BJ (cell line): Measurements from ENCODE around the gene EGFR. TPM values are rescaled to one million over a fixed set of nuclear protein-coding genes. Genes with fewer than 3 reads are reported as not detected.

Experiments
- CTCF ChIA-PET: fragments of 350-600 bp; formaldehyde crosslinking; extraction: SDS; loops from one replicate; lab custom pipeline; 2021; ENCODE audit warnings: antibody characterized with exemption, inconsistent platforms; lab: Yijun Ruan, JAX
- POLR2A ChIA-PET: fragments of 300-600 bp; sonication (Branson Sonifier 250); formaldehyde crosslinking; extraction: SDS; loops from one replicate; lab custom pipeline; 2021; ENCODE audit warnings: antibody characterized with exemption; lab: Charles Lee
- DNase-seq: peaks from one replicate; pipeline ENCODE4 v3.0.0-alpha.2; 2011; ENCODE audit warnings: low read depth
- H3K27me3 ChIP-seq: 2 replicates; pipeline ENCODE4 v1.6.0; 2011; ENCODE audit warnings: low read length; ENCODE audit not compliant: control insufficient read depth, insufficient read depth
- H3K36me3 ChIP-seq: 2 replicates; pipeline ENCODE4 v1.5.1; 2011; ENCODE audit warnings: low read length; ENCODE audit not compliant: control insufficient read depth, insufficient read depth
- H3K4me3 ChIP-seq: 2 replicates; pipeline ENCODE4 v1.5.1; 2011; ENCODE audit warnings: low read depth, mild to moderate bottlenecking, control low read depth, low read length
- CTCF ChIP-seq: IDR thresholded peaks from 2 replicates; pipeline ENCODE4 v1.5.1; 2011; ENCODE audit warnings: low read depth, mild to moderate bottlenecking, control low read depth, inconsistent platforms, low read length, moderate library complexity; ENCODE audit not compliant: insufficient read depth
- polyA plus RNA-seq: library from polyadenylated mRNA; depleted of rRNA; stranded (reverse); fragments of >200 nt; gene quantifications from 2 replicates; pipeline ENCODE4 v1.2.3, GENCODE V29; 2011

Gene EGFR
- polyA plus RNA-seq, 1 experiment = 34.0 TPM

DNA sequence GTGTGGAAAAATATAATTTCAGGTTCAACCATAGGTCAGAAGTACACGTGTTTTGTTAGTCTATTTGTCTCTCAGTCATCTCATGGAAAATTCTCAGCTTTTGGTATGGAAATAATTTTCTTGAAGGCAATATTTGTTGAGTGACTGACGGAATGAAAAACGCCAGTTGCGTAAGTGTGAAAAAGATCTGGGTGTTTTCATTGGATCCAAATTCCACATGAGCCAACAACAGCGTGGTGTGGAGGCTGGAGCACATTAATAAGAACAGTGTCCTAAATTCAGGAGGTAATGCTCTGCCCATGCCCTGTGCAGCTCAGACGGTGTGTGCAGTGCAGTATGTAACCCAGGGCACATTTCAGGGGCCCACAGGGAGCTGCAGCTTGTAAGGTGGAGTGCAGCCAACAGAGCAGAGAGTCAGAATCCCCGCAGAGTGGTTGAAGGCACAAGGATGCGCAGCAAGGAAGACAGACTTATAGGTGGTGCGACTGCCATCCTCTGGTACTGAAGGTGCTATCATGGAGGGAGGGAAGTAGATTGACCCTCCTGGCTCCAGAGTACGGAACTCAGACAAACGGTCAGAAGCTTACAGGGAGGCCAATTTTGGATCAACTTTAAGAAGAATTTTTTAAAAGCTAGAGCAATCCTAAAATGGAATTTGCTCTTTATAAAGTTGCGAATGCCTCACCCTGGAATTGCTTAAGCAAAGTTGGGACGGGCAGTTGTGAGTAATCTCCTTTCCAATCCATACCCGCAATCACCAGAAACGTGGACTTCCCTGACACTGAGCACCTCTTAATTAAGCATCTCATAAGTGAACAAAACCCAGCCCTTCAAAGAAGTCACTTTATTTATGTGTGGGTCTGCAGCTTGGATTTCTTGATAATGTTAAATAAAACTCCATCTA is 38.0 kb downstream of the EGFR start:
- ChIA-PET POLR2A (interaction anchor here (0.6 to 0.7 kb wide), 3 partner anchors 12 to 514 kb away, joined by 3 to 4 read pairs (median 3); no protein-coding TSS in a partner anchor), CTCF (interaction anchor here (0.9 to 1.5 kb wide), 4 partner anchors 13 to 283 kb away, joined by 3 to 4 read pairs (median 3); no protein-coding TSS in a partner anchor)
- no peak overlapping the region for H3K4me3 ChIP-seq
- DNase-seq = no peak
- H3K36me3 ChIP-seq = no peaks in the 10 kb centered on the region
- H3K27me3 ChIP-seq = no peaks in the 10 kb centered on the region
- TF ChIP-seq CTCF = no peak

DNA sequence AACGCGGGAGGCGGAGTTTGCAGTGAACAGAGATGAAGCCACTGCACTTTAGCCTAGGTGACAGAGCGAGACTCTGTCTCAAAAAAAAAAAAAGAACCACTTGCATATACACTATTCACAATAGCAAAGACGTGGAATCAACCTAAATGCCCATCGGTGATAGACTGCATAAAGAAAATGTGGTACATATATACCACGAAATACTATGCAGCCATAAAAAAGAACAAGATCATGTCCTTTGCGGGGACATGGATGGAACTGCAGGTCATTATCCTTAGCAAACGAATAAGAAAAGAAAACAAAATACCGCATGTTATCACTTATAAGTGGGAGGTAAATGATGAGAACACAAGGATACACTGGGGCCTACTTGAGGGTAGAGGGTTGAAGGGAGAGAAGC is 39.5 kb downstream of the EGFR start:
- H3K36me3 ChIP-seq = no peaks in the 10 kb centered on the region
- POLR2A ChIA-PET = no interaction called here

DNA sequence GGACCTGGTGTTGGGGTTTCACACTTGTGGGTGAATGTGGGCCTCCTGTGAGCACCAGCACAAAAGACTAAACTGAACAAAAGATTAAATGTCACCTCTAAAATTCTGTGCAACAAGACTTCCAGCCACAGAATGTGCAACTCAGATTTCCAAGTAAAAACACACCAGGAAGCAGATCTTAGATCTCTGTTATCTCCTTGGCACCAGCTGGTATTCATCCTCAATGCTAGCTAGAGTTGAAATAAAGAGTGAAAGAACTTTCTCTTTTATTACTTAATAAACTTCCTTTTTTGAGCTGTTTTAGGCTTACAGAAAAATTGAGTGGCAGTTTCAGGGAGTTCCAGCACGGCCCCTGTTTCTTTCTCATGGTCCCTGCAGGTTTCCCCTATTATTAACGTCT is 40.2 kb downstream of the EGFR start:
- Histone ChIP-seq H3K27me3 (no peaks in the 10 kb centered on the region), H3K36me3 (no peaks in the 10 kb centered on the region), H3K4me3 (no peak overlapping the region)
- no peak for DNase-seq
- CTCF ChIA-PET = interaction anchor here (0.6 kb wide), 1 partner anchor 40 kb away, joined by 3 read pairs; the partner anchor contains the start of gene EGFR
- POLR2A ChIA-PET = no interaction called here
- no peak for TF ChIP-seq CTCF

More for the DNA sequence above, 39.5 kb downstream of the EGFR start:
- CTCF ChIA-PET = no interaction called here
- Histone ChIP-seq H3K4me3 (no peak overlapping the region), H3K27me3 (no peaks in the 10 kb centered on the region)
- DNase-seq = no peak
- TF ChIP-seq CTCF = no peak

GRCh38 chr7:55060085-55060484 is 41.3 kb downstream of the EGFR start:
- TF ChIP-seq CTCF = no peak
- DNase-seq = no peak
- CTCF ChIA-PET = interaction anchor here (1.7 kb wide), 1 partner anchor 195 kb away, joined by 5 read pairs; no protein-coding TSS in a partner anchor

DNA sequence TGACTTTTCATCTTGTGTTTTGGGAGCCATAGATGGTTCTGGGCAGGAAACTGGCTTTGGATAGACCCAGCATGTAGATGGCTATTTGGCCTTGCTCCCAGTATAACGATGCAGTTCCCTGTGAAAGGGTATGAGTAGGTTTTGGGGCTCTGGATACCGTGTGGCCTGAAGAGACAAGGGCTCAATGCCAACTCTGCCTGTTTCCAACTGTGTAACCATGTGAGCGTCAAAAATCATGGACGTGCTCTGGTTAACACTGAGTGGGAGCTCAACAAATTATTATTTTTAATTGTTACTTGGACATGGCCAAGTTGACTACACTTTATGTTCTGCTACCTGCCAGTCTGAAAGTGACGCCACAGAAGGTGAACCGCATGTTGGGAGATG is 41.8 kb downstream of the EGFR start:
- Histone ChIP-seq H3K4me3 (no peak overlapping the region), H3K36me3 (no peaks in the 10 kb centered on the region), H3K27me3 (no peaks in the 10 kb centered on the region)
- no peak for TF ChIP-seq CTCF
- no peak for DNase-seq
- ChIA-PET POLR2A (interaction anchor here (0.8 kb wide), 1 partner anchor 73 kb away, joined by 4 read pairs; no protein-coding TSS in a partner anchor), CTCF (interaction anchor here (1.1 to 2.1 kb wide), 3 partner anchors 41 to 194 kb away, joined by 3 to 5 read pairs (median 5); partner anchors contain the start of gene EGFR)

More at GRCh38 chr7:55060085-55060484, 41.3 kb downstream of the EGFR start:
- H3K4me3 ChIP-seq = no peak overlapping the region
- H3K36me3 ChIP-seq = no peaks in the 10 kb centered on the region
- H3K27me3 ChIP-seq = no peaks in the 10 kb centered on the region
- POLR2A ChIA-PET = no interaction called here
